ENCODE measurements around the gene NYAP1. TPM values are rescaled to one million over a fixed set of nuclear protein-coding genes. Genes with fewer than 3 reads are reported as not detected.

Gene NYAP1
- total RNA-seq, 1 experiment from 2014 or later, result 0.38 TPM

- intact Hi-C loops (cut with micrococcal nuclease; ENCODE audit: unreplicated experiment), result no loop called here
- Mint-ChIP-seq H3K36me3 (ENCODE audit: insufficient read depth, unreplicated experiment) (no peaks in the 10 kb centered on the region), H3K27ac (ENCODE audit: unreplicated experiment) (no peak overlapping the region), H3K4me3 (ENCODE audit: low read depth, unreplicated experiment) (no peak overlapping the region), H3K4me1 (ENCODE audit: low read depth, unreplicated experiment) (no peaks in the 10 kb centered on the region), H3K27me3 (ENCODE audit: unreplicated experiment) (no peaks in the 10 kb centered on the region), H3K9me3 (ENCODE audit: low read depth, unreplicated experiment) (no peaks in the 10 kb centered on the region)
- DNase-seq, result no peak
- CTCF ChIA-PET, result interaction anchor here (0.9 kb wide), 1 partner anchor 63 kb away, joined by 5 read pairs; no protein-coding TSS in a partner anchor
- no peak for TF ChIP-seq CTCF (IDR thresholded peaks at IDR 0.05; ENCODE audit: unreplicated experiment)
- no TSS peak for BruUV-seq (replicated peaks)
Measured at GRCh38 chr7:100457033-100457432, 26.7 kb upstream of the NYAP1 start.

GRCh38 chr7:100464210-100464660 lies 19.5 kb upstream of the NYAP1 start, which contains the start of gene SPACDR:
SPACDR (minus strand) TSS chr7:100464260; CDS start chr7:100464025, 235 bp downstream.
- Mint-ChIP-seq H3K27me3 (ENCODE audit: unreplicated experiment) (no peaks in the 10 kb centered on the region), H3K9me3 (ENCODE audit: low read depth, unreplicated experiment) (no peaks in the 10 kb centered on the region), H3K4me1 (ENCODE audit: low read depth, unreplicated experiment) (no peaks in the 10 kb centered on the region), H3K4me3 (ENCODE audit: low read depth, unreplicated experiment) (no peak within 1 kb of the TSS), H3K36me3 (ENCODE audit: insufficient read depth, unreplicated experiment) (peaks cover 13% of the 10 kb centered on the region), H3K27ac (ENCODE audit: unreplicated experiment) (no peak within 1 kb of the TSS)
- no peak for DNase-seq
- BruUV-seq (replicated peaks), result no TSS peak
- no peak for TF ChIP-seq CTCF (IDR thresholded peaks at IDR 0.05; ENCODE audit: unreplicated experiment)
- intact Hi-C loops (cut with micrococcal nuclease; ENCODE audit: unreplicated experiment), result no loop called here
- CTCF ChIA-PET, result no interaction called here

GRCh38 chr7:100464791-100465190 lies 18.9 kb upstream of the NYAP1 start:
- no peaks in the 10 kb centered on the region for H3K4me1 Mint-ChIP-seq (ENCODE audit: low read depth, unreplicated experiment)
- no peak for DNase-seq
- no peaks in the 10 kb centered on the region for H3K27me3 Mint-ChIP-seq (ENCODE audit: unreplicated experiment)
- H3K27ac Mint-ChIP-seq (ENCODE audit: unreplicated experiment), result no peak overlapping the region
- CTCF ChIA-PET, result interaction anchor here (0.7 to 1.0 kb wide), 3 partner anchors 18 to 124 kb away, joined by 3 to 11 read pairs (median 6); partner anchors contain the start of gene NYAP1
- BruUV-seq (replicated peaks), result no TSS peak
- no peak overlapping the region for H3K4me3 Mint-ChIP-seq (ENCODE audit: low read depth, unreplicated experiment)
- no peaks in the 10 kb centered on the region for H3K9me3 Mint-ChIP-seq (ENCODE audit: low read depth, unreplicated experiment)
- peaks cover 13% of the 10 kb centered on the region for H3K36me3 Mint-ChIP-seq (ENCODE audit: insufficient read depth, unreplicated experiment)
- intact Hi-C loops (cut with micrococcal nuclease; ENCODE audit: unreplicated experiment), result no loop called here
- TF ChIP-seq CTCF (IDR thresholded peaks at IDR 0.05; ENCODE audit: unreplicated experiment), result no peak

- no peak for DNase-seq
- H3K4me1 Mint-ChIP-seq (ENCODE audit: low read depth, unreplicated experiment), result no peaks in the 10 kb centered on the region
- BruUV-seq (replicated peaks), result no TSS peak
Measured at GRCh38 chr7:100465299-100465698, 18.4 kb upstream of the NYAP1 start.

More at GRCh38 chr7:100465299-100465698, 18.4 kb upstream of the NYAP1 start:
- no peak for TF ChIP-seq CTCF (IDR thresholded peaks at IDR 0.05; ENCODE audit: unreplicated experiment)
- Mint-ChIP-seq H3K4me3 (ENCODE audit: low read depth, unreplicated experiment) (no peak overlapping the region), H3K27me3 (ENCODE audit: unreplicated experiment) (no peaks in the 10 kb centered on the region), H3K9me3 (ENCODE audit: low read depth, unreplicated experiment) (no peaks in the 10 kb centered on the region), H3K27ac (ENCODE audit: unreplicated experiment) (no peak overlapping the region), H3K36me3 (ENCODE audit: insufficient read depth, unreplicated experiment) (peaks cover 13% of the 10 kb centered on the region)
- intact Hi-C loops (cut with micrococcal nuclease; ENCODE audit: unreplicated experiment), result no loop called here
- CTCF ChIA-PET, result interaction anchor here (0.7 to 1.1 kb wide), 7 partner anchors 7 to 123 kb away, joined by 3 to 11 read pairs (median 3); partner anchors contain the start of gene NYAP1
